SKM-1 treated with dmso at 0.1 percent for 144 hours (cell line): Measurements from ENCODE around the gene ALAD.

Source experiments
- DNase-seq: peaks from one replicate; lab custom pipeline; 2025; ENCODE audit not compliant: unreplicated experiment; lab: John Stamatoyannopoulos, UW

ALAD gene

GRCh38 chr9:113350107-113350661, 50.9 kb downstream of the ALAD start:
- no peak for DNase-seq

- no peak for DNase-seq
These were observed 51.5 kb downstream of the ALAD start, which contains the start of gene BSPRY for GRCh38 chr9:113349445-113350094. BSPRY (plus strand) TSS chr9:113349541; CDS start chr9:113349580, 39 bp downstream.

GRCh38 chr9:113349066-113349444, 52.0 kb downstream of the ALAD start:
- DNase-seq: no peak

- no peak for DNase-seq
These were observed 52.6 kb downstream of the ALAD start for GRCh38 chr9:113348437-113348836.

GRCh38 chr9:113345671-113346070, 55.4 kb downstream of the ALAD start:
- no peak for DNase-seq

GRCh38 chr9:113345190-113345589, 55.9 kb downstream of the ALAD start:
- DNase-seq: no peak

- DNase-seq: no peak
These were observed 57.3 kb downstream of the ALAD start for GRCh38 chr9:113343732-113344231.

GRCh38 chr9:113341712-113342410, 59.2 kb downstream of the ALAD start:
- DNase-seq: no peak

GRCh38 chr9:113340011-113340699, 60.9 kb downstream of the ALAD start, which contains the start of gene WDR31:
WDR31 (minus strand) TSS chr9:113340275; CDS start chr9:113332022, 8,253 bp downstream.
- DNase-seq: peak; percentile 48

- no peak for DNase-seq
These were observed 63.4 kb downstream of the ALAD start for GRCh38 chr9:113337714-113338113.
